Activated CD8-positive, alpha-beta memory T cell treated with anti-CD3 and anti-CD28 coated beads, Interleukin-2, amount 10 ng/mL, durations not matched to agents 7 days and 5 days (primary cell): ENCODE results near the gene RNF181. TPM values are rescaled to one million over a fixed set of nuclear protein-coding genes. Genes with fewer than 3 reads are reported as not detected.

Experiments
- total RNA-seq, 2 experiments: library from RNA; stranded (reverse); gene quantifications; one replicate each; pipeline ENCODE4 v1.2.3, GENCODE V29; 2021

The RNF181 gene
- total RNA-seq, 2 experiments from 2014 or later, result 100 to 110 TPM

Other genes with a start within 250 kb of the RNF181 start
- gene RETSAT, start 241.2 kb upstream of the RNF181 start, total RNA-seq, result 10 to 100 TPM; 28.2 to 35.5 TPM
- gene ELMOD3, start 241.0 kb upstream of the RNF181 start, total RNA-seq, result 10 to 100 TPM; 21.7 to 27.7 TPM
- 100 to 1,000 TPM; 204 to 211 TPM for gene CAPG, start 185.4 kb upstream of the RNF181 start, total RNA-seq
- gene SH2D6, start 177.0 kb upstream of the RNF181 start, total RNA-seq, result under 1 TPM; 0.52 to 0.82 TPM
- 100 to 1,000 TPM; 271 to 336 TPM for gene MAT2A, start 56.6 kb upstream of the RNF181 start, total RNA-seq
- gene GGCX, start 34.3 kb upstream of the RNF181 start, total RNA-seq, result 10 to 100 TPM; 26.0 to 26.7 TPM
- 100 to 1,000 TPM in 1 of 2 experiments, 10 to 100 TPM in 1; 99.6 to 124 TPM for gene VAMP8, start 18.2 kb upstream of the RNF181 start, total RNA-seq
- gene VAMP5, start 11.3 kb upstream of the RNF181 start, total RNA-seq, result 10 to 100 TPM; 84.4 to 88.4 TPM
- gene TMEM150A, start 7.0 kb downstream of the RNF181 start, total RNA-seq, result 1 to 10 TPM in 1 of 2 experiments, under 1 TPM in 1; 0.91 to 1.7 TPM
- gene C2orf68, start 16.3 kb downstream of the RNF181 start, total RNA-seq, result 10 to 100 TPM; 47.3 to 47.9 TPM
- gene USP39, start 20.4 kb downstream of the RNF181 start, total RNA-seq, result 100 to 1,000 TPM in 1 of 2 experiments, 10 to 100 TPM in 1; 84.2 to 101 TPM
- not detected for gene SFTPB, start 72.5 kb downstream of the RNF181 start, total RNA-seq
- 1,000 to 10,000 TPM in 1 of 2 experiments, 100 to 1,000 TPM in 1; 364 to 1,915 TPM for gene GNLY, start 98.6 kb downstream of the RNF181 start, total RNA-seq
- gene ATOH8, start 158.2 kb downstream of the RNF181 start, total RNA-seq, result under 1 TPM; 0.12 to 0.40 TPM